HepG2 (cell line): Measurements from ENCODE around the gene SCMH1.
"Not testable (repeated sequence)": the region's sequence is repeated elsewhere in the genome, so short reads cannot be mapped to it uniquely, and the experiment has no call there.

ENCODE experiments used
- MTF1 ChIP-seq: sonication (generic); formaldehyde crosslinking; IDR thresholded peaks from 2 replicates; pipeline ENCODE4 v1.5.0; 2020; ENCODE audit warnings: missing genetic modification reagents
- SP140L ChIP-seq: sonication (generic); formaldehyde crosslinking; IDR thresholded peaks from 2 replicates; pipeline ENCODE4 v1.4.0; 2020; ENCODE audit warnings: missing genetic modification reagents, borderline replicate concordance
- ZNF530 ChIP-seq: sonication (generic); formaldehyde crosslinking; IDR thresholded peaks from 2 replicates; pipeline ENCODE4 v1.5.0; 2020; ENCODE audit warnings: low read depth, mild to moderate bottlenecking, missing genetic modification reagents
- ZNF629 ChIP-seq: sonication (generic); formaldehyde crosslinking; conservative IDR thresholded peaks from 2 replicates; pipeline ENCODE4 v1.5.0; 2020; ENCODE audit warnings: missing genetic modification reagents

GRCh38 chr1:41117241-41117640 lies 124.9 kb downstream of the SCMH1 start:
- not testable (repeated sequence) for TF ChIP-seq SP140L; ZNF629 (CRISPR knock-in tag); ZNF530 (CRISPR knock-in tag); MTF1
